Iris pigment epithelial cell (primary cell): Measurements from ENCODE around the gene PROS1.

ENCODE experiments used
- DNase-seq: peaks from one replicate; pipeline ENCODE4 v3.0.0-alpha.2; 2011; ENCODE audit warnings: low read depth

The PROS1 gene

DNA sequence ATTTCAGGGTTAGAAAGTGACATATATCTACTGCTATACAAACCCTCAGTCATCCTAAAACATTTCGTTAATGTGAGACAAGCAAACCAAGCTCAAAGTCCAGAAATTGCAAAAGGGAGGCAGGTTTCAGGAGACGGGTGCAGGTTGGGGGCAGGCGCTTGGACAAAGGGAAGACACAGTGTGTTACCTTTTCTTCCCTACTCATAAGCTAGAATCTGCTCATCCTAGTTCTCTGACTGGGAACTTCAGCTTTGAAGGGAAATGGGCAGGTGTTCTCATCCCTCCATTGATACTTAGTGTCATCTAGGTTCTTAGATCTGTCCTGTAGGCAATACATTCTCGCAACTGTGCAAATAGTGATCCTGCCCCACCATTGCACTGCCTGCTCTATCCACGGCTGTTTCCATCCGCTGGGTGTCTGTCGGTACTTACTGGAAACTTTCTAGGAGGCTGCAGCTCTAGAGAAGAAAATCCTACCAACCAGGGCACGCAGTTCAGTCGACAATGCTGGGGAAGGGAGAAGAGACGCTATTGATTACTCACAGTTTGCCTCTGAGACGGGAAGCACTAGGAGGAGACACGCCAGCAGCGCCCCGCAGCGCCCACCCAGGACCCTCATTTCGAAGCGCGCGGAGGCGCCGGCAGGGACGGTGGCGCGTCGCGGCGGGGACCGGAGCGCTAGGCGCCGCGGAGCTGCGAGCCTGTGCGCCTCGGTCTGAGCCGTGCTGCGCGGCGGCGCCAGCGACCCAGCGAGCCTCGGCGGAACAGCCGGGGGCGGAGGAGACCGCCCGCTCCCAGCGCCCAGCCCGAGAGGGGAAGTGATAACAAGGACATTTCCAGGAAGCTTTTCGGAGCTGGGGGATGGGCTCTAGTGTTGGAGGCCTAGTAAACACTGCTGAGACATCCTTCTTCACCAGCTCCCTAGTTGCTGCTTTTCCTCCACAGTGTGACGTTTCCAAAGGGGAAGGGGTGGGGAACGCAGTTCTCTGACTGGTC, at the start of gene PROS1:
Gene PROS1, minus strand, starts transcription at position 766 of the 996 bp plus-strand sequence. Its CDS starts 147 bp downstream, at position 619.
- peak; percentile 79 for DNase-seq

GRCh38 chr3:94020293-94020692, 46.6 kb upstream of the PROS1 start:
- DNase-seq: no peak

GRCh38 chr3:94019659-94020058, 46.0 kb upstream of the PROS1 start:
- no peak for DNase-seq

DNA sequence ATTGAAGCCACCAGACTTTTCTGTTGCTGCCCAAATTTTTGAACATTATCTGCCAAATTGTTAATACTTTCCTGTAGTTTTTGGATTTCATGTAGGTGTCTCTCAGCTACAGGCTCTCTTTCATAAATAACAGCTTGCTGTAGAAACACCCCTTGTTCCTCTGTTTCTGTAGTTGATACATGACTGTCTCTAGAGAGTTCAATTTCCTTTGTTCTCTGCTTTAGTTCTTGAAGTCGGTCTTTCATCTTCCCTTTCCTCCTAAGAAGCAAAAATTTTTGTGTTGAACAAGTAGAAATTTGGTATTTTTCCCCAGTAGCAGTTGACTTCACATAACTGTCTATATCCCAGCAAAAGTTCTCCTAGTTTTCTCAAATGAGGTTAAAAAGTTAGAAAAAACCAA, 41.3 kb upstream of the PROS1 start:
- no peak for DNase-seq

DNA sequence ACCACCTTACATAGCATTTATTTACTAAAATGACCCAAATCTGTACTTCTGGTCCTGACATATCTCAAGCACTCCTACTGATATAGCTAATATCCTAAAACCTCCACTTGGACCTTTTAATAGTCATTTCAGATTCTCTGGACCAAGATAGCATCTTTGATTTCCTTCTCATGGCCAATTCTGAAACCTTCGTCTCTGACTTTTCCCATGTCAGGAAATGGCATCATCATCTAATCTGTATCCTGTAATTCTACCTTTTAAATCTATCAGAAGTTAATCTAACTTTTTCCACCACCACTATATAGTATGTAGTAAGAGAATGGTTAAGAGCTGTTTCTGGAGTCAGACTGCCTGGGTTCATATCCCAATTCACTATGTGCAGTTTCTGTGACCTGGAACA, 38.5 kb upstream of the PROS1 start:
- DNase-seq: no peak

- no peak for DNase-seq
Observed at GRCh38 chr3:94011233-94011711, 37.6 kb upstream of the PROS1 start.

GRCh38 chr3:94009608-94010007, 35.9 kb upstream of the PROS1 start:
- no peak for DNase-seq

DNA sequence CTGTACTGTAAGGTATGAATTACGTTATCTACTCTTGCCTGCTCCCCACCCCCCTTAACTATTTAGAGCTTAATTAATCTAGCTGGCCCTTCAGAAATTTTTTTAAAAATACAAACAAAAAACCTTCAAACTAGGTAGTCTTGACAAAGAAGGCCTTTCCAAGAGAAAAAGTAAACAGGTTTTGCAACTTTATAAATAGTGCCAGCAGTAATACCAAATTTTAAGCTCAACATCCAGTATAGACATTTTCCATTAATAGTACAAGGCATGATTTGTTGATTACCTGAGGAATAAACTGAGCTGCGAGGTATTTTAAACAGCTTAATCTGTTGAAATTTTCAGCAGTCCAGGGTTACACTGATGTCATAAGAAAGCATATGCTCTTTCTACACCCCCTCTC, 34.6 kb upstream of the PROS1 start:
- no peak for DNase-seq

GRCh38 chr3:94004301-94004910, 30.7 kb upstream of the PROS1 start:
- peak; percentile 76 for DNase-seq

DNA sequence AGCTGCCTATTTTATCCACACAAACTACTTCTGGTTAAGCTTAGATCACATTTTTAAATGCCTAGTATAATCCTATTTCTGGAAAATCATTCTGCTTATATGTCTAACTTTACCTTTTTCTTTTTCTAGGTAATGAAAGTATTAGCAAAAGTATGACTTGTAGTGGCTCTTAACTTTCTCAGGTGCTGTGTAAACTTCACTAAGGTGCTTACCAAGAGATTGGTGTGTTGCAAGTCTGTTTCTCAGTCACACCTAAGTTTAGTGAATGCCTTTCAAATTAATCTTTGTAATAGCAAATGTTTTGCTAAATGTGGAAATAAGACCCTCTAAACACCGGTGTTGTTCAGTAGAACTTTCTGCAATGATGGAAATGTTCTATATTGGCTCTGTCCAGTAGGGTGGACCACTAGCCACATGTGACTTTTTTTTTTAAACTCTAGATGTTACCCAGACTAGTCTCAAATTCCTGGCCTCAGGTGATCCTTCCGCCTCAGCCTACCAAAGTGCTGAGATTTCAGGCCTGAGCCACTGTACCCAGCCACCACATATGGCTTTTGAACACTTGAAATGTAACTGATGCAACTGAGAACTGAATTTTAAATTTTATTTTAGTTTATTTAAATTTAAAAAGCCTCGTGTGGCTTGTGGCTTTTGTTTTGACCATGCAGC, 28.3 kb upstream of the PROS1 start:
- DNase-seq: no peak

DNA sequence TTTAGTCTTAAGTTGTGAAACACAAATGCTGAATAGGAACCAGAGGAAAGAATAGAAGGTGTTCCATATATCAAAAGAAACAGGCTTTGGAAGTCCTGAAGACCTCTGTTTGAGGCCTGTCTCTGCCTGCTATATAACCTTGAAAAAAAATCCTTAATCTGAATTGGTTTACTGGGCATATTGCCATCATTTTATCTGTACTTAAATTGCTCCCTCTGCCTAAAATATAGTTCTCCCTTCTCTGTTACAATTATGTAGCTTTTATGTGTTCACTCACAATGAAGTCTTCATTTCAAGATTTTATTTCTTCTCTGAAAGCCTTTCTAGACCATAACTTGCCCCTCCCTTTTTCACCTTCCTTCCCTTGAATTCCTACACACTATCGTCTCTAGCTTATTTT, 27.5 kb upstream of the PROS1 start:
- DNase-seq: no peak

- peak; percentile 55 for DNase-seq
Observed at GRCh38 chr3:93994056-93994455, 20.4 kb upstream of the PROS1 start.

DNA sequence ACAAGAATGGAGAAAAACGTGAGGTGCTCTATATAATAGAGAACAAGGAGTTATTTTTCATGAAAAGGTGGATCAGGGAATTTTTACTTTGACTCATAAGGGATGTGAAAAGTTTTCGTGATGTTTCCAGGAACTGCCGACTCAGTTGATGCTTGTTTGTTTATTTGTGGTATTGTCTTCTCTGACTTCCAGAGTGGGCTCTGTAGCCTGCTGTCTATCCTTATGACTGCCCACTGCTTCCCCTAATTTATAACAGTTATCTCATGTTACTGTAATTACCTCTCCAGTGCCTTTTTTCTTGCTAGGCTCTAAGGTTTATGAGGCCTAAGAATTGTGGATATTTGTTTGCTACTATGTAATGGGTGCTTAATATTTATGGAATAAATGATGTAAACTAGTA, 18.5 kb upstream of the PROS1 start:
- no peak for DNase-seq

GRCh38 chr3:93991631-93992030, 17.9 kb upstream of the PROS1 start:
- no peak for DNase-seq

- no peak for DNase-seq
Observed at GRCh38 chr3:93989241-93989640, 15.5 kb upstream of the PROS1 start.

DNA sequence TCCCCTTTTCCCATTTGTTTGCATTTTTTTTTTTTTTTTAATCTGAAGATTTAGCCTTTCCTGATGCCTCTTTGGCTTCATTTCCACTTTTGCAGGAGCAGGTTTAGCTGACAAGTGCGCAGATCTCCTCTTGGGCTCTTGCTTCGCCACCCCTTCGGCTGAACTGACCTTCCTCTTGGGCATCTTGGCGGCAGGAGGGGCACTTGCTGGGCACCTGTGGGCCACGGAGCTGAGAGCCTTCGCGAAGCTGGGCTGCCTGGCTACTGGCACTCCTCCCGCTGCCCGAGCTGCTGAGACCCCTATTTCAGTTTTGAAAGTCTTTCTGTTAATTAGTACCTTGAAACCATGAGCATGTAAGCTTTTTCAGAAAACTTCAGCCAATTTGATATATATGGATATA, 15.1 kb upstream of the PROS1 start:
- DNase-seq: no peak

GRCh38 chr3:93988283-93988682, 14.6 kb upstream of the PROS1 start:
- DNase-seq: peak; percentile 48

- DNase-seq: no peak
Observed at GRCh38 chr3:93984618-93985017, 10.9 kb upstream of the PROS1 start.

- no peak for DNase-seq
Observed at GRCh38 chr3:93983408-93983807, 9.7 kb upstream of the PROS1 start.

DNA sequence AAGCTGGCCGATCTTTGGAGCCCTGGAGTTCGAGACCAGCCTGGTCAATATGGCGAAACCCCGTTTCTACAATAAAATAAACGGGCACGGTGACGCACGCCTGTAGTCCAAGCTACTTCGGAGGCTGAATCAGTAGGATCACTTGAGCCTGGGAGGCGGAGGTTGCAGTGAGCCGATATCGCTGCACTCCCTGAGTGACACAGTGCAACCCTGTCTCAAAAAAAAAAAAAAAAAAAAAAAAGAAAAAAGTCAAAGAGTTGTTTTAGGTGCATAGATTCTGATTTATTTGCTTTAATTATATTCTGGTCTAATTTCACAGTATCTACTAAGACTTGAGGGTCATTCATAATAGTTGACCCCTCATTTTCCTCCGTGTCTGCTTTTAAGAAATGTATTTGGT, 8.0 kb upstream of the PROS1 start:
- DNase-seq: no peak

DNA sequence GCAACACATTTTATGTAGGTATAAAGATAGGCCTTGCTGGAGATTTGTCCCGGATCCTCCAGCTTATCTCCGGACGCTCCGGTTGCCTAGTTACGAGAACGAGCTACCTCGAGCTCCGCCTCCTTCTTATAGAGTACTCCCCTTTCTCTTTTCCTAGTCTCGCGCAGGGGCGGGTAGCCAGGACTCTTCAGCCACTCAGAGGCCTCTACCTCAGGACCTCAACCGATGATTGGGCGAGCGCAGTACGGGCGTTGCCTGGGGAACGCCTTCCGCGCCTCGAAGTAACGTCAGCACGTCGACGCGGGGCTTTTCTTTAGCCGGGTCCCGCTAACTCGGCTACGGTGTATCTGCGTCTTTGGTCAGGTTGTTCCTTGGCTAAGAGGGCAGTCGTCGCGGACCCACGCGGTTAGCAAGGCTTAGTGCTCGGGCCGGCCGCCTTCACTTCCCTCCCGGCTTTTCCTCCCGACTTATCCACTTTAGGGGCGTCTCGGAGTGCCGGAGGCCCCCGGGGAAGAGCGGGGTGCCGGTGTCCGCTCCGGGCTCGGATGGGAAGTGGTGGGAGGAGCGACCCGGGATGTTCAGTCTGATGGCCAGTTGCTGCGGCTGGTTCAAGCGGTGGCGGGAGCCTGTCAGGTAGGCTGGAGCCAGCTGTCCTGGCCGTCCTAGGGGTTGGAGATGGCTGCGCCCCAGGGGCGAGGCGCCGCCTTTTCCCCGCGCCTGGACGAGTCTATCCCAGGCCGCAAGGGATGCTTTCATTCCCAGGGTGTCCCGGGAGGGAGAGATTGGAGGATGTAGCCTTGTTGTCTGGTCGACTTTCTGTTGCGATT, 6.4 kb upstream of the PROS1 start, which contains the start of gene ARL13B:
Gene ARL13B, plus strand, starts transcription at position 306 of the 827 bp plus-strand sequence. Its CDS starts 269 bp downstream, at position 575.
- peak; percentile 99 for DNase-seq

- DNase-seq: no peak
Observed at GRCh38 chr3:93969997-93970396, 3.7 kb downstream of the PROS1 start.
